SH-SY5Y (cell line): ENCODE measurements around the gene HYDIN.

ENCODE experiments used
- GATA2 ChIP-seq: IDR thresholded peaks from 2 replicates; pipeline ENCODE4 v1.6.1; 2011; ENCODE audit warnings: mild to moderate bottlenecking, low read depth, low read length
- GATA3 ChIP-seq: IDR thresholded peaks from 2 replicates; pipeline ENCODE4 v1.6.1; 2011; ENCODE audit warnings: low read depth, mild to moderate bottlenecking, low read length, moderate library complexity

GRCh38 chr16:71242601-71243000 lies 12.1 kb upstream of the HYDIN start:
- TF ChIP-seq GATA2 = no peak
- no peak for TF ChIP-seq GATA3
